Endothelial cell of umbilical vein (primary cell): ENCODE measurements around the gene HACD3.

ENCODE experiments used
- CTCF ChIP-seq, 2 donors: IDR thresholded peaks; 1 replicate in 1 of 2; 2 replicates in 1 of 2; pipeline ENCODE4 v1.5.1; 2011; ENCODE audit warnings: low read length in 2 of 2, mild to moderate bottlenecking in 2 of 2, moderate library complexity in 2 of 2, control low read depth in 1 of 2, inconsistent platforms in 1 of 2, low read depth in 1 of 2; ENCODE audit not compliant: insufficient read depth in 1 of 2; ENCODE audit errors: extremely low read depth in 1 of 2
- EZH2 ChIP-seq: IDR thresholded peaks from 2 replicates; pipeline ENCODE4 v1.6.1; 2012; ENCODE audit warnings: borderline replicate concordance, low read depth, mild to moderate bottlenecking, moderate library complexity, low read length, inconsistent platforms; ENCODE audit not compliant: severe bottlenecking
- FOS ChIP-seq: IDR thresholded peaks from 2 replicates; pipeline ENCODE4 v1.6.1; 2011; ENCODE audit warnings: mild to moderate bottlenecking, low read length, moderate library complexity, borderline replicate concordance; ENCODE audit not compliant: insufficient read depth
- MAX ChIP-seq: IDR thresholded peaks from 2 replicates; pipeline ENCODE4 v1.6.1; 2011; ENCODE audit not compliant: insufficient read depth, insufficient read length
- POLR2A ChIP-seq: IDR thresholded peaks from 2 replicates; pipeline ENCODE4 v1.6.1; 2012; ENCODE audit warnings: low read depth, mild to moderate bottlenecking, control low read depth, low read length
- POLR2AphosphoS5 ChIP-seq: IDR thresholded peaks from 2 replicates; pipeline ENCODE4 v1.6.1; 2012; ENCODE audit warnings: low read depth, mild to moderate bottlenecking, control low read depth, low read length, moderate library complexity; ENCODE audit not compliant: insufficient read depth

GRCh38 chr15:65553691-65554090 is 23.4 kb downstream of the HACD3 start:
- no peak for TF ChIP-seq FOS
- no peak for TF ChIP-seq CTCF (IDR thresholded peaks at IDR 0.05; ENCODE audit: extremely low read depth in 1 of 2, insufficient read depth in 1 of 2, low read depth in 1 of 2, low read length in 2 of 2)
- TF ChIP-seq POLR2AphosphoS5, result no peak
- no peak for TF ChIP-seq POLR2A
- TF ChIP-seq EZH2, result no peak
- TF ChIP-seq MAX, result no peak
